ENCODE data around the gene IGFLR1.
"Not testable (repeated sequence)": the region's sequence is repeated elsewhere in the genome, so short reads cannot be mapped to it uniquely, and the experiment has no call there.

Gene IGFLR1

GRCh38 chr19:35739275-35740107, 2.8 kb downstream of the IGFLR1 start:
- DNase-seq = no peak

DNA sequence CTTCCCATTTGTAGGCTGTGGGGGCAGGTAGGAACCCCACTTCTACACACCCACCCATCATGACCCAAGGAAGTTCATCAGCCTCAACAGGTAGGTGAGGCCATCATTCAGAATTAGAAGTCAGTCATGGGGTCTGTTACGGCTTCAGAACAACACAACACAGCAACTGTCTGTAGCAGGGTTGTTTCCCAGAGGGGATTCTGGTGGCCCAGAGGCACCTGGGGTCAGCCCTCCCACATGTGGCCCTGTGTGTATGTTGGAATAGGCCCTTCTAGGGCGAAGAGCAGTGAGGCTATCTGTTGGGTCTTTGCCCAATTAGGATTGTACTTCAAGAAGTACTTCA, 3.4 kb downstream of the IGFLR1 start:
- no peak for DNase-seq

DNA sequence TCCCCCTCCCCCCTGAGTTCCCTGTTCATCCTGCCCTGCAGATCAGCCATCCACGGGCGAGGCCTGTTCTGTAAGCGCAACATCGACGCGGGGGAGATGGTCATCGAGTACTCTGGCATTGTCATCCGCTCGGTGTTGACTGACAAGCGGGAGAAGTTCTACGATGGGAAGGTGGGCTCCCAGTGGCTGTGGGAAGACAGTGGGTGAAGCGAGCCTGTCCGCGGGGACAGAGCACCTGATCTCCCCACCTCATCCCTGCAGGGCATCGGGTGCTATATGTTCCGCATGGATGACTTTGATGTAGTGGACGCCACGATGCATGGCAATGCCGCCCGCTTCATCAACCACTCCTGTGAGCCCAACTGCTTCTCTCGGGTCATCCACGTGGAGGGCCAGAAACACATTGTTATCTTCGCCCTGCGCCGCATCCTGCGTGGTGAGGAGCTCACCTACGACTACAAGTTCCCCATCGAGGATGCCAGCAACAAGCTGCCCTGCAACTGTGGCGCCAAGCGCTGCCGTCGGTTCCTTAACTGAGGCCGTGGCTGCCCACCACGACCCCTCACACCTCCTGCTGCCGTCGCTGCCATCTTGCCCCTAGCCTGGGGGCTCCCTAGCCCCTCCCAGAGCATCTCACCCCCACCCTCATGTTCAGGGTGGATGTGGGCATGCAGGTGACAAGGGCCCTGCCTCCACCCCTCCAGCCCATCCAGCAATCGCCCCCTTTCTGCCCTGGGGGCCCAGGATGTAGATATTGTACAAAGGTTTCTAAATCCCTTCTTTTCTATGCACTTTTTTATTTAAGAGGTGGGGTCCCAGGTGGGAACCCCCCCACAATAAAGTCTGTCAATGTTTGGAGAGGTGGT, 4.0 kb downstream of the IGFLR1 start:
- no peak for DNase-seq

DNA sequence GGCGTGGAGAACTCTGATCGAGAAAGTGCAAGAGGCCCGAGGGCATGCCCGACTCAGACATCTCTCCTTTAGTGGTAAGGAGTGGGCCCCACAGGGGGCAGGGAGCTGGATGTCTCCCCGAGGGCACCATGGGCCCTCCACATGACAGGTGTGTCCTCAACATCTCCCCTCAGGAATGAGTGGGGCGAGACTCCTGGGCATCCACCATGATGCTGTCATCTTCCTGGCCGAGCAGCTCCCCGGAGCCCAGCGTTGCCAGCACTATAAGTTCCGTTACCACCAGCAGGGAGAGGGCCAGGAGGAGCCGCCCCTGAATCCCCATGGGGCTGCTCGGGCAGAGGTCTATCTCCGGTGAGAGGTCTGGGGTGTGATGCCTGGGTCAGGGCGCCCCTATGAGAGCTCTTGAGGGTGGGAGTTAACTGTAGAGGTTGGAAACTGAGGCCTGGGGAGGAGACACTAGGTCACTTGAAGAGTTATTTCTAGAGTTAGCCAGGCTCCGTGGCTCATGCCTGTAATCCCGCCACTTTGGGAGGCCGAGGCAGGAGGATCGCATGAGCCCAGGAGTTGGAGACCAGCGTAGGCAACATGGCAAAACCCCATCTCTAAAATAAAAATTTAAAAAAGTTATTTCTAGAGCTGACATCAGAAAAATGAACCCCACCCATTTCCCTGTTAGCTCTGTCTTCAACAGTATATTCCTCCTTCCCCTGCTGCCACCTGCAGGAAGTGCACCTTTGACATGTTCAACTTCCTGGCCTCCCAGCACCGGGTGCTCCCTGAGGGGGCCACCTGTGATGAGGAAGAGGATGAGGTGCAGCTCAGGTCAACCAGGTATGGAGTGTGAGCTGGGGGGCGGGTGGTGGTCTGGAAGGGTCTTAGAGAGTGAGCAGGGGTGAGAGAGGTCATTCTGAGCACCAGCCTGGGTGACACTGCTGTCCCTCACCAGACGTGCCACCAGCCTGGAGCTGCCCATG, 5.1 kb downstream of the IGFLR1 start:
- DNase-seq = no peak

- no peak for DNase-seq
Measured at GRCh38 chr19:35734889-35735288, 7.4 kb downstream of the IGFLR1 start.

DNA sequence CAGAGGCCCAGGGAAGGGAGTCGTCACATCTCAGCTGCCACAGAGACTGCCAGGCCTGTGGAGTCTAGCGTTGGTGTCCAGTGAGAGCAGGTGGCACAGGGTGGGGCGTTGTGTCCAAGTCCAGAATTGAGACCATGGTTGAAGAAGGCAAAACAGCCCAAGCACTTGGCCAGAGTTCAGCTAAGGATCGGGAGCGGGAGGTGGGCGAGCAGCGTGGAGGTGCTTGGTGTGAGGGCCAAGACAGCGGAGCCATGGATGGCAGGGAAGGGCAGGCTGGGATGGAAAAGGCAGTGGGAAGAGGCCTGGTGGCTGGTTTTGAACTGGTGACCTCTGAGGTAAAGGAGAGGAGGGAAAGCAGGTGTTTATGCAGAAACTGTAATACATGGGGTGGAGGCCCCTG, 8.0 kb downstream of the IGFLR1 start:
- DNase-seq = no peak

- no peak for DNase-seq
Measured at GRCh38 chr19:35733180-35734125, 8.8 kb downstream of the IGFLR1 start.

DNA sequence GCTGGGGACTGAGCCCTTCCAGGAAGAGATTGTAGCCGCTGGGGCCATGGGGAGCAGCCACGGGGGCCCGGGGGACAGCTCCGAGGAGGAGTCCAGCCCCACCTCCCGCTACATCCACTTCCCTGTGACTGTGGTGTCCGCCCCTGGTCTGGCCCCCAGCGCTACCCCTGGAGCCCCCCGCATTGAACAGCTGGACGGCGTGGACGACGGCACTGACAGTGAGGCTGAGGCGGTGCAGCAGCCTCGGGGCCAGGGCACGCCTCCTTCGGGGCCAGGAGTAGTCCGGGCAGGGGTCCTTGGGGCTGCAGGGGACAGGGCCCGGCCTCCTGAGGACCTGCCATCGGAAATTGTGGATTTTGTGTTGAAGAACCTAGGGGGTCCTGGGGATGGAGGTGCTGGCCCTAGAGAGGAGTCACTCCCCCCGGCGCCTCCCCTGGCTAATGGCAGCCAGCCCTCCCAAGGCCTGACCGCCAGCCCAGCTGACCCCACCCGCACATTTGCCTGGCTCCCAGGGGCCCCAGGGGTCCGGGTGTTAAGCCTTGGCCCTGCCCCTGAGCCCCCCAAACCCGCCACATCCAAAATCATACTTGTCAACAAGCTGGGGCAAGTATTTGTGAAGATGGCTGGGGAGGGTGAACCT, 9.6 kb downstream of the IGFLR1 start:
- DNase-seq = no peak

DNA sequence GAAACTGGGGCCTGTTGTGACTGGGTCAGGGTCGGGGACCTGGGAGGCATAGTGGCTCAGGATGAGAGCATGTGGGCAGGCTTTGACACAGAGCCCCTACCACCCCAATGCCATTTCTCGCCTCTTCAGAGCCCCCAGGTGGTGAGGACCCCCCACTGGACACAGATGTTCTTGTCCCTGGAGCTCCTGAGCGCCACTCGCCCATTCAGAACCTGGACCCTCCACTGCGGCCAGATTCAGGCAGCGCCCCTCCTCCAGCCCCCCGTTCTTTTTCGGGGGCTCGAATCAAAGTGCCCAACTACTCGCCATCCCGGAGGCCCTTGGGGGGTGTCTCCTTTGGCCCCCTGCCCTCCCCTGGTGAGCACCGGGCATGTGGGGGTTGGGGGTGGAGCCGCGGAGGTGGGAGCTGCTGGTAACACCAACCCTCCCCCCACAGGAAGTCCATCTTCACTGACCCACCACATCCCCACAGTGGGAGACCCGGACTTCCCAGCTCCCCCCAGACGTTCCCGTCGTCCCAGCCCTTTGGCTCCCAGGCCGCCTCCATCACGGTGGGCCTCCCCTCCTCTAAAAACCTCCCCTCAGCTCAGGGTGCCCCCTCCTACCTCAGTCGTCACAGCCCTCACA, 10.4 kb downstream of the IGFLR1 start:
- DNase-seq = no peak

- no peak for DNase-seq
Measured at GRCh38 chr19:35731353-35731752, 10.9 kb downstream of the IGFLR1 start.

- no peak for DNase-seq
Measured at GRCh38 chr19:35730326-35730725, 11.9 kb downstream of the IGFLR1 start.

GRCh38 chr19:35729763-35730162, 12.5 kb downstream of the IGFLR1 start:
- DNase-seq = no peak

- no peak for DNase-seq
Measured at GRCh38 chr19:35729021-35729420, 13.2 kb downstream of the IGFLR1 start.

DNA sequence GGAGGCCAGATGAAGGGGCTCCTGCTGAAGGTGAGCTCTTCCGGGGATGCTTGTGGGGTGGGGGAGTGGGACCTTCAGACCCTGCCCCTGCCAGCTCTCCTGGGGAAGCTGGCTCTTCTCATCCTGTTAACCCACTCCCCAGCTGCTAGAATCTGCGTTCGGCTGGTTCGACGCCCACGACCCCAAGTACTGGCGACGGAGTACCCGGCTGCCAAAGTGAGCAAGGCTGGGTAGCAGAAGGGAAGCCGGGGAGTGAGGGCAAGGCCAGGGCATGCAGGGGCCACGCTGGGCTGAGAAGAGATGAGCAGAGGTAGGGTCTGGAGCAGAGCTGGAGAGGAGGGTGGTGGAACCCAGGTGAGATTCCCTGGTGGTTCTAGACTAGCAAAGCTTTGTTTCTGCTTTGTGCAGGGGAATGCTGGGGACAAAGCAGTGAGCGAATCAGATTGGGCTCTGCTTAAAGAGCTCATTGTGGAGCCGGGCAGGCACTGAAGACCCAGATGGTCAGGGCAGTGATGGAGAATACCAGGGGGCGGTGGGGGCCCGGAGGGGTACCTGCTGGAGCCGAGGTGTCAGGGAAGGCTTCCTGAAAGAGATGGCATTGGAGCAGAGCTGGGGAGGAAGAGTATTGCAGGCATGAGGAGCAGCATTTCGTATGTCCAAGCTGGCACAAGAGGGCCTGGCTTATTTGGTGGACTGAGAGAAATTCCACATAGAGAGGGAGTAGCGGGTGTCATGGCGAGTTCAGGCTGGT, 14.1 kb downstream of the IGFLR1 start:
- no peak for DNase-seq

GRCh38 chr19:35727053-35727955, 14.9 kb downstream of the IGFLR1 start:
- DNase-seq = no peak

GRCh38 chr19:35725216-35725861, 16.9 kb downstream of the IGFLR1 start:
- DNase-seq = no peak

DNA sequence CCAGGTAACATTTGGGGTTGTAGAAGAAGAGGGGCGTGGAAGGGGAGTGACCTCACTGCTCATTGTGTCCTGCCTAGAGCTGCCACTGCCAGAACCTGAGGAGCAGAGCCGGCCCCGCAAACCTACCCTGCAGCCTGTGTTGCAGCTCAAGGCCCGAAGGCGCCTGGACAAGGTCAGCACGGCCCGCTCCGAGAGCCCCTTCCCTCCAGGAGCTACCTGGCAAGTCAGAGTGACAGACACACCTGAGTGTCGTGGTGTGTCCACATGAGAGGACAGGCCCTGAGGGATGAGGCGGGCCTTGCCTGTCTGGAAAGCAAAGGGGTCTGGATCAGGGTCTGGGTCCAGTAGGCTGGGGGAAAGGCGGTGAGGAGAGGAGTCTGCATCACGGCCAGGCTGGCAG, 17.7 kb downstream of the IGFLR1 start:
- no peak for DNase-seq

GRCh38 chr19:35724132-35724531, 18.1 kb downstream of the IGFLR1 start:
- not testable (repeated sequence) for DNase-seq
